Activated T-helper 2 cell treated with anti-CD3 and anti-CD28 coated beads, Interferon-gamma antibody, Interleukin-2, Interleukin-4, amounts not matched to agents 10 μg/mL and 5 μg/mL and 100 μg/mL, durations not matched to agents 14 hours and 24 hours and 36 hours (primary cell): Measurements from ENCODE around the gene TIMM8B. TPM values are rescaled to one million over a fixed set of nuclear protein-coding genes. Genes with fewer than 3 reads are reported as not detected.
"Not testable (repeated sequence)": the region's sequence is repeated elsewhere in the genome, so short reads cannot be mapped to it uniquely, and the experiment has no call there.

ENCODE experiments used
- DNase-seq: peaks from one replicate; pipeline ENCODE4 v3.0.0; 2021; ENCODE audit warnings: low spot score
- H3K27ac Mint-ChIP-seq: one replicate; pipeline ENCODE4 v1.8.0; 2021; ENCODE audit warnings: mixed read lengths
- H3K27me3 Mint-ChIP-seq: one replicate; pipeline ENCODE4 v1.8.0; 2021; ENCODE audit warnings: low read depth, mixed read lengths
- H3K36me3 Mint-ChIP-seq: one replicate; pipeline ENCODE4 v1.8.0; 2021; ENCODE audit warnings: low read depth, mixed read lengths
- H3K4me1 Mint-ChIP-seq: one replicate; pipeline ENCODE4 v1.8.0; 2021; ENCODE audit warnings: low read depth, mixed read lengths
- H3K4me3 Mint-ChIP-seq: one replicate; pipeline ENCODE4 v1.8.0; 2021; ENCODE audit warnings: low read depth, mild to moderate bottlenecking, moderate library complexity, mixed read lengths
- H3K9me3 Mint-ChIP-seq: one replicate; pipeline ENCODE4 v1.8.0; 2021; ENCODE audit warnings: mixed read lengths
- intact Hi-C: fragments of 100-400 bp; cut with micrococcal nuclease; formaldehyde crosslinking; loops from one replicate; pipeline ENCODE4 v1.15.1; 2023
- total RNA-seq: library from RNA; stranded (reverse); gene quantifications from 2 replicates; pipeline ENCODE4 v1.2.3, GENCODE V29; 2022

Gene TIMM8B
- total RNA-seq, 1 donor from 2014 or later: 72.6 TPM

- Mint-ChIP-seq H3K4me3 (no peak overlapping the region), H3K27me3 (no peaks in the 10 kb centered on the region), H3K27ac (no peak overlapping the region), H3K9me3 (no peaks in the 10 kb centered on the region), H3K4me1 (no peaks in the 10 kb centered on the region), H3K36me3 (no peaks in the 10 kb centered on the region)
- intact Hi-C loops: no loop called here
- DNase-seq: no peak
Measured at GRCh38 chr11:112106070-112106469, 19.5 kb upstream of the TIMM8B start.

- DNase-seq: no peak
- no peak overlapping the region for H3K27ac Mint-ChIP-seq
- no peaks in the 10 kb centered on the region for H3K27me3 Mint-ChIP-seq
- H3K4me3 Mint-ChIP-seq: no peak overlapping the region
- no peaks in the 10 kb centered on the region for H3K36me3 Mint-ChIP-seq
- H3K4me1 Mint-ChIP-seq: no peaks in the 10 kb centered on the region
- intact Hi-C loops: no loop called here
- no peaks in the 10 kb centered on the region for H3K9me3 Mint-ChIP-seq
Measured at GRCh38 chr11:112103446-112103845, 16.9 kb upstream of the TIMM8B start.

GRCh38 chr11:112100462-112100861 lies 13.9 kb upstream of the TIMM8B start:
- Mint-ChIP-seq H3K4me3 (no peak overlapping the region), H3K27ac (no peak overlapping the region), H3K4me1 (no peaks in the 10 kb centered on the region), H3K27me3 (no peaks in the 10 kb centered on the region), H3K9me3 (no peaks in the 10 kb centered on the region), H3K36me3 (peaks cover 9% of the 10 kb centered on the region)
- DNase-seq: no peak
- intact Hi-C loops: no loop called here

- DNase-seq: no peak
- intact Hi-C loops: no loop called here
- peaks cover 17% of the 10 kb centered on the region for H3K36me3 Mint-ChIP-seq
- H3K27me3 Mint-ChIP-seq: no peaks in the 10 kb centered on the region
- no peak overlapping the region for H3K4me3 Mint-ChIP-seq
- no peak overlapping the region for H3K27ac Mint-ChIP-seq
- no peaks in the 10 kb centered on the region for H3K4me1 Mint-ChIP-seq
- no peaks in the 10 kb centered on the region for H3K9me3 Mint-ChIP-seq
Measured at GRCh38 chr11:112097734-112098528, 11.4 kb upstream of the TIMM8B start.

- Mint-ChIP-seq H3K4me3 (no peak overlapping the region), H3K9me3 (no peaks in the 10 kb centered on the region), H3K4me1 (peaks cover 2% of the 10 kb centered on the region), H3K36me3 (peaks cover 32% of the 10 kb centered on the region), H3K27ac (no peak overlapping the region), H3K27me3 (no peaks in the 10 kb centered on the region)
- intact Hi-C loops: no loop called here
- no peak for DNase-seq
Measured at GRCh38 chr11:112096194-112096593, 9.6 kb upstream of the TIMM8B start.

GRCh38 chr11:112095302-112095701 lies 8.7 kb upstream of the TIMM8B start:
- H3K9me3 Mint-ChIP-seq, H3K27me3 Mint-ChIP-seq, H3K4me1 Mint-ChIP-seq, intact Hi-C loops, H3K4me3 Mint-ChIP-seq, H3K27ac Mint-ChIP-seq, DNase-seq: not testable (repeated sequence)
- H3K36me3 Mint-ChIP-seq: peaks cover 39% of the 10 kb centered on the region

GRCh38 chr11:112087212-112087611 lies 656 bp upstream of the TIMM8B start:
- peaks cover 50% of the 10 kb centered on the region for H3K4me1 Mint-ChIP-seq
- intact Hi-C loops: loop anchor here (2.0 to 10.0 kb wide), 3 partner anchors 62 to 482 kb away; partner anchors contain the start of genes ALG9, DLAT and SIK2
- peak overlapping the region; percentile 91 for H3K27ac Mint-ChIP-seq
- H3K36me3 Mint-ChIP-seq: peaks cover 94% of the 10 kb centered on the region
- no peaks in the 10 kb centered on the region for H3K27me3 Mint-ChIP-seq
- no peak for DNase-seq
- peak overlapping the region; percentile 99 for H3K4me3 Mint-ChIP-seq
- no peaks in the 10 kb centered on the region for H3K9me3 Mint-ChIP-seq

- Mint-ChIP-seq H3K4me1 (peaks cover 51% of the 10 kb centered on the region), H3K27ac (peak overlapping the region; percentile 91), H3K4me3 (peak overlapping the region; percentile 99), H3K36me3 (peaks cover 88% of the 10 kb centered on the region), H3K27me3 (no peaks in the 10 kb centered on the region), H3K9me3 (no peaks in the 10 kb centered on the region)
- intact Hi-C loops: loop anchor here (1.0 to 10.0 kb wide), 6 partner anchors 12 to 481 kb away; partner anchors contain the start of genes ALG9, CFAP68, DLAT and FDXACB1
- DNase-seq: no peak
Measured at GRCh38 chr11:112085822-112086421, 634 bp downstream of the TIMM8B start.

- intact Hi-C loops: loop anchor here (2.0 to 10.0 kb wide), 3 partner anchors 26 to 478 kb away; partner anchors contain the start of genes DIXDC1 and SIK2
- Mint-ChIP-seq H3K9me3 (no peaks in the 10 kb centered on the region), H3K4me3 (no peak overlapping the region), H3K36me3 (peaks cover 80% of the 10 kb centered on the region), H3K27me3 (no peaks in the 10 kb centered on the region), H3K27ac (peak overlapping the region; percentile 74), H3K4me1 (peaks cover 32% of the 10 kb centered on the region)
- DNase-seq: no peak
Measured at GRCh38 chr11:112082729-112083128, 3.8 kb downstream of the TIMM8B start.

GRCh38 chr11:112073941-112074811 lies 12.4 kb downstream of the TIMM8B start, which contains the start of the genes NKAPD1 and PIH1D2:
TSS of gene NKAPD1 (plus strand) at chr11:112074299. CDS start at chr11:112075575, 1,276 bp downstream.
TSS of gene PIH1D2 (minus strand) at chr11:112074017. CDS start at chr11:112073174, 843 bp downstream.
- peak within 1 kb of the TSS; percentile 92 for H3K27ac Mint-ChIP-seq
- peaks cover 8% of the 10 kb centered on the region for H3K27me3 Mint-ChIP-seq
- H3K4me1 Mint-ChIP-seq: peaks cover 23% of the 10 kb centered on the region
- peak; percentile 75 for DNase-seq
- H3K36me3 Mint-ChIP-seq: peaks cover 24% of the 10 kb centered on the region
- intact Hi-C loops: loop anchor here (1.0 to 5.0 kb wide), 6 partner anchors 12 to 307 kb away; partner anchors contain the start of genes CFAP68, DLAT, FDXACB1 and PPP2R1B
- H3K4me3 Mint-ChIP-seq: peak within 1 kb of the TSS; percentile 94
- no peaks in the 10 kb centered on the region for H3K9me3 Mint-ChIP-seq

GRCh38 chr11:112062923-112063322 lies 23.6 kb downstream of the TIMM8B start:
- Mint-ChIP-seq H3K36me3 (peaks cover 37% of the 10 kb centered on the region), H3K9me3 (no peaks in the 10 kb centered on the region), H3K27me3 (no peaks in the 10 kb centered on the region), H3K4me3 (no peak overlapping the region), H3K4me1 (peaks cover 5% of the 10 kb centered on the region), H3K27ac (no peak overlapping the region)
- intact Hi-C loops: no loop called here
- no peak for DNase-seq

GRCh38 chr11:112058103-112058502 lies 28.5 kb downstream of the TIMM8B start:
- Mint-ChIP-seq H3K9me3 (no peaks in the 10 kb centered on the region), H3K27ac (no peak overlapping the region), H3K36me3 (peaks cover 70% of the 10 kb centered on the region), H3K4me1 (peaks cover 21% of the 10 kb centered on the region), H3K4me3 (no peak overlapping the region), H3K27me3 (no peaks in the 10 kb centered on the region)
- intact Hi-C loops: no loop called here
- DNase-seq: no peak
